Middle frontal gyrus (tissue), 1 donor: ENCODE measurements around the gene MYCL.
A peak's percentile ranks its signal among the peaks of the same experiment; 100 is the strongest.
"Not testable (repeated sequence)": the region's sequence is repeated elsewhere in the genome, so short reads cannot be mapped to it uniquely, and the experiment has no call there.

Source experiments
- DNase-seq: peaks from one replicate; pipeline ENCODE4 v3.0.0-alpha.2; 2015; ENCODE audit warnings: low spot score; ENCODE audit errors: extremely low spot score

Gene MYCL

DNA sequence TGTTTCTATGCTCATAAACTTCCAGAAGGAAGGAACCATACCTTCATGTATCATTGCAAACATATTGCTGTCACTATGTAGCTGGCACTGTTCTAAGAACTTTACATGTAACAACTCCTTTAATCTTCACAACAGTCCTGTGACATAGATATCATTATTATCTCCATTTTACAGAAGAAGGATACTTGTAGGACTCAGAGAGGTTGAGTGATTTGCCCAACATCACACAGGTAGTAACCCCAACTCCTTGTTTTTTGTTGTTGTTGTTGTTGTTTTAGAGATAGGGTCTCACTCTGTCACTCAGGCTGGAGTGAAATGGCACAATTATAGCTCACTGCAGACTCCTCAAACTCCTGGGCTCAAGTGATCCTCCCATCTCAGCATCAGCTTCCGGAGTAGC is 10.8 kb downstream of the MYCL start:
- DNase-seq = no peak

DNA sequence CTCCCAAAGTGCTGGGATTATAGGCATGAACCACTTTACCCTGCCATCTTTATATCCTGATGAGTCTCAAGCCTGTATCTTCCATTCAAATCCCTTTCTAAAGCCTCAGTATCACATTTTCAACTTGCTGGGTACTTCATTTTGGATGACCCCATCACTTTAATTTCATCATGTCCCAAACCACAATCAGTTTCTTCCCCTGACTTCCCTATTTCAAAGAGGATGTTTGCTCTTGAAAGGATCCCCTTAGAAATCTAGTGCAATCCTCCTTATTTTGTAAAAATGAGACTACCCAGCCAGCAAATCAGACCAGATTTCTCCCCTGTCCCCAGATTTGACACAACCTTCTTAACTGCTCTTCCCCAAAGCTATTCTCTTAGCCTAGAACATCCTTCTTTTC is 11.4 kb downstream of the MYCL start:
- no peak for DNase-seq

DNA sequence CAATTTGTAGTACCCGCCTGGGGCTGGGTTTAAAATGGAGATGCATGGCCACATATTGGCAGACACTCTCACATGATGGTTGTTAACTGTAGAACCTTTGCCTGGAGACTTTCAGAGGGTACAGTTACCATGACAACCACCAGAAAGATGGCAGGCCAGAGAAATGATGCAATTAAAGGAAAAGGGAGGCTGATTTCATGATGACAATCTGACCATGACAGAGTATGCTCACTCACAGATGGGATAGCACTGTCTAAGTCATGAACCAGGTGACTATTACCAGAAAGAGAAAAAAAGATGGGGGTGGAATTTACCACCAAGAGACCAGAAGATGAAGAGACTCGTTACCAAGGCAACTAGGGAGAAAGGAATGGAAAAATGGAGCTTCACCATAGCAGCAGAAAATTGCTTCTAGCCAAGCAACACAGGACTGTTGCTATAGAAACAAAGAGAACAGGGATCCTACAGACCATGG is 14.9 kb downstream of the MYCL start:
- DNase-seq = peak; percentile 65

DNA sequence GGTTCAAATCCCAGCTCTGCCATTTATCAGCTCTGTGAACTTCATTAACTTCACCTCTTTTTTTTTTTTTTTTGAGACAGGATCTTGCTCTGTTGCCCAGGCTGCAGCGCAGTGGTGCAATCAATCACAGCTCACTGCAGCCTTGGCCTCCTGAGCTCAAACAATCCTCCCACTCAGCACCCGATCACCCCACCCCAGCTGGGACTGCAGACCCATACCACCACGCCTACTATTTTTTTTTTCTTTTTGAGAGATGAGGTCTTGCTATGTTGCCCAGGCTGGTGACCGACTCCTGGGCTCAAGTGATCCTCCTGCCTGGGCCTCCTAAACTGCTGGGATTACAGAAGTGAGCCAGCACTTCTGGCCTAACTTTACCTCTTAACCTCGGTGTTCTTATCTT is 16.2 kb downstream of the MYCL start:
- DNase-seq = no peak

DNA sequence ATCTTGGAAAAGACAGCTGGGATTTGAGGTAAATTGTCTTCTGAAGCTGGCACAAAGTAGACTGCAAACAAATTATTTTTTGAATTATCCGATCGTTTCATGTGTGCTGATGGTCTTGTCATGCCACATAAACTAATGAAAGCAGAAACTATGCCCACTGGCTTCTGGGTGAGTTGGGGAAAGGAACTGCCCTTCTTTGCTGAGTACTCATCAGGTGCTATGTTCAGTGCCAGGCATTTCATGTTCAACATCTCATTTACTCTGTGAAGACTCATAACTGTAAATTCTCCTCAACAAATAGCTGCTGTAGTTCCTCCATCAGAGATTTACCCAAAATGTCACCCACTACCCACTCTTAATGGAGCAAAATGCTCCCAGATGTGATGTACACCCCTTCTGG is 19.6 kb downstream of the MYCL start:
- DNase-seq = no peak

DNA sequence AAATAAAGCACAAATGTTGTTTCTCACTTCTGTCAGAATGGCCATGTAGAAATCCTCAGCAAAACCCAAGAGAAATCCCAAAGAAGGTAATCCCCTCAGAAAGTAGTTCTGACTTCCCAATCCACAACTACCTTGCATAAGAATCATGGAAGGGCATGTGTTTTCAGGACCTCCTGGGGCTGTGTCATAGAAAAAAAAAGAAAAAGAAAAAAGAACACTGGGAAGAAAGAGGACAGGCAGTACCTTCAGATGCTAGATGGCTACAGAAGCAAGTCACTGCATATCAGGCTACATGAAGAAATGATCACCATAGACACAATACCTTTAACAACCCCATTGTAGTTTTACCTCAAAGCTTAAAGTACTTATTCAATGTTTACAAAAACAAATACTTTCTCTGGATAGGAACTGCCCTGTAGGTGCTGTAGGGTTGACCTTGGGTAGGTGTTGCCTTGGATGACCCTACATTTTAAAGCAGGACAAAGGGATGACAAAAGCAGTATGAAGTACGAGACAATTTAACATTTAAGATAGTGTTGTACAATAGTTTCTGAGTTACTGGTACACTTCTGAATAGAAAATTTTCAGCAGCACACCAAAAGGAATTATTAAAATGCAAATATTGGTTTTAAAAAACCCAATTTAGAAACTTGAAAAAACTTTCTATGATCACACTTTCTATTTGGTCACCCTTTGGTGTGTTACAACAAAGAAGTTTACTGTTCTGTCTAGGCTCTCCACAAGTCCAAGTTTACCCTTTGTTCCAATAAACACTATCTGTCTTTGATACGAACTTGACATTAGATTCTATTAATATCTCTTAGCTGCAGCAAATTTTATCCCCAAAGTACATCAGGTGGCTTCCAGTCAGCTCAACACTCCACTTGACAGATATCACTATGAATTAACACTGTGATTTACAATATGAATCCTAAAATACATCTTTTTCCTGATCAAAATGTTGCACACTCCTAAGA is 23.4 kb downstream of the MYCL start:
- no peak for DNase-seq

DNA sequence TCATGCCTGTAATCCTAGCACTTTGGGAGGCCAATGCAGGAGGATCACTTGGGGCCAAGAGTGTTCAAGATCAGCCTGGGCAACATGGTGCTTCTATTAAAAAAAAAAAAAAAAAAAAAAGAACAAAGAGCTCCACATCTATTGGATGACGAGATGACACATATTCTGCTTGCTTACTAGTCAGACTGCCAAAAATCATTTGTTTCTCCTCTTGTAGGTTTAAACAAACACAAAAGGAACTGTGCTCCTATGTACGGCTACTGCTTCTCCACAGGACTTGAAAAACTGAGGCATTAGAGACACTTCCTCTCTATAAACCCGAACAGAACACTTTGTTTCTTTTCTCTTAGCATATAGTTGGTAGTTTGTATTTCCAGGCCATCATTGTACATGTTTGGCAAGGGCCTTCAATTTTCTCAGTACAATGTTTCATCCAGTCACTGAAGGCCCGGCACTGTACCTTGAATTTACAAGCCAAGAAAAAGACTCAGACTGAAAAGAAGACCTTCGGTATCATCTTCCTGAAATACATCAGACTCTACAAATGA is 24.4 kb downstream of the MYCL start:
- no peak for DNase-seq

DNA sequence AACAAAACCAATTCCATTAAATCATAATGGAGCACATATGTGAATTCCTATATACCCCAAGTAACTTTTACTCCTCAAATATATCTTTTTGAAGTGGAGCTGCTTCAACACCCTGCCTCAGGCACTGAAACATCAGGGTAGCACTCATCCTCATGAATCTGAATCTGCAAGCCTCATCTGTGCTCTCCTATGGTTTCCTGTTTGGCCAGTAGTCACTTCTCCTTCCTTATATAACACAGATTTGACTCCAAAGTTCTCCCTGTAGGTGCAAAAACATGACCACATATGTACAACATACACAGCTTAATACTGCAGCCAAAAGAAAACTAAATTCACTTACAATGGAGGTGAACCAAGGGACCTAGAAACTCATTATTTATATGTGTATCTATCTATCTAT is 25.6 kb downstream of the MYCL start:
- no peak for DNase-seq

DNA sequence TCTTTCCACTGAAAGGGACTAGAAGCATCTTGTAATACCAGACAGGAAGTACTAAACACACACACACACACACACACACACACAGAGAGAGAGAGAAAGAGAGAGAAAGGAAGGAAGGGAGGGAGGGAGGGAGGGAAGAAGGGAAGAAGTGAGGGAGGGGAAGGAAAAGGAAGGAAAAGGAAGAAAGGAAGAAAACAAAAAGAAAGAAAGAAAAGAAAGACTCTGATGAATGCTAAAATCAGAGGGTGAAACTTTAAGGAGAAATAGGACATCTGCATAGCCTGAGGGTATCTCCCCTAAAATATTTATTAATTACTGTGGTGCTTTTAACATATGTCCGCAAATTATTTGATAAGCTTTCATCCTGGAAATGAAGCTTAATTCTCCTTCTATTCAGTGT is 29.0 kb downstream of the MYCL start:
- DNase-seq = no peak

DNA sequence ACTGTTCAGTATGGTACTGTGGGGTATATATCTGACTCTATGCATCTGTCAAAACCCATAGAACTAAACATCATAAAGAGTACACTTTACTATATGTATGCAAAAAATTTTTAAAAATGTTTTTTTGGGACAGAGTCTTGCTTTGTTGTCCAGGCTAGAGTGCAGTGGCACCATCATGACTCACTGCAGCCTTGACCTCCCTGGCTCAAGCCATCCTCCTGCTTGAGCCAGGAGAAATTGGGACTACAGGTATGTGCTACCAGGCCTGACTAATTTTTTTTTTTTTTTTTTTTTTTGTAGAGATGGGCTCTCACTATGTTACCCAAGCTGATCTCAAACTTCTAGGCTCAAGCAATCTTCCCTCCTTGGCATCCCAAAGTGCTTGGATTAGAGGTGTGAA is 29.9 kb downstream of the MYCL start:
- no peak for DNase-seq

DNA sequence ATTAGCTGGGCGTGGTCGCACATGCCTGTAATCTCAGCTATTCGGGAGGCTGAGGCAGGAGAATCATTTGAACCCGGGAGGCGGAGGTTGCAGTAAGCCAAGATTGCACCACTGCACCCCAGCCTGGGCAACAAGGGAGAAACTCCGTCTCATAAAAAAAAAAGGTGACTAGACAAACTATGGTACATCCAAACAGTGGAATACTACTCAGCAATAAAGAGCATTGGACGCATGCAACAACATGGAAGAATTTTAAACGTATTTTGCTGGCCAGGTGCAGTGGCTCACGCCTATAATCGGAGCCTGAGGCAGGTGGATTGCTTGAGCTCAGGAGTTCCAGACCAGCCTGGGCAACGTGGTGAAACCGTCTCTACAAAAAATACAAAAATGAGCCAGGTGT is 30.7 kb downstream of the MYCL start:
- not testable (repeated sequence) for DNase-seq

DNA sequence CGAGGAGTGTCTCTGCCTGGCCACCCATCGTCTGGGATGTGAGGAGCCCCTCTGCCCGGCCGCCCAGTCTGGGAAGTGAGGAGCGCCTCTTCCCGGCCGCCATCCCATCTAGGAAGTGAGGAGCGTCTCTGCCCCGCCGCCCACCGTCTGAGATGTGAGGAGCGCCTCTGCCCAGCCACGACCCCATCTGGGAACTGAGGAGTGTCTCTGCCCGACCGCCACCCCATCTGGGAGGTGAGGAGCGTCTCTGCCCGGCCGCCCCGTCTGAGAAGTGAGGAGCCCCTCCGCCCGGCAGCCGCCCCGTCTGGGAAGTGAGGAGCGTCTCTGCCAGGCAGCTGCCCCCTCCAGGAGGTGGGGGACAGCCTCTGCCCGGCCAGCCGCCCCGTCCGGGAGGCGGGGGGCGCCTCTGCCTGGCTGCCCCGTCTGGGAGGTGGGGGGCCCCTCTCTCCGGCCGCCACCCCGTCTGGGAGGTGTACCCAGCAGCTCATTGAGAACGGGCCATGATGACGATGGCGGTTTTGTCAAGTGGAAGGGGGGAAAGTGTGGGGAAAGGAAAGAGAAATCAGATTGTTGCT is 32.1 kb downstream of the MYCL start:
- not testable (repeated sequence) for DNase-seq

DNA sequence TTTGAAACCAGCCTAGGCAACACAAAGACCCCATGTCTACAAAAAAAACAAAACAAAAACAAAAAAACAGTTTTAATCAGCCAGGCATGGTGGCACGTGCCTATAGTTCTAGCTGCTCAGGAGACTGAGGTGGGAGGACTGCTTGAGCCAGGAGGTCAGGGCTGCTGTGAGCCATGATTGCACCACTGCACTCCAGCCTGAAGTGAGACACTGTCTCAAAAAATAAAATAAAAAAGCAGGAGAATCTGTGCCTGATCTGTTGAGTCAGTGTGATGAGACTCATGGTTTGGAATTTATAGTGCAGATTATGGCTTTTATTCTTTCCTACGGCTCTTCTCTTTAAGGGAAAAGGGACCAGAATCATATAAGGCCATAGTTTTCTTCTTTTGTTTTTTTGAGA is 35.0 kb downstream of the MYCL start:
- no peak for DNase-seq

DNA sequence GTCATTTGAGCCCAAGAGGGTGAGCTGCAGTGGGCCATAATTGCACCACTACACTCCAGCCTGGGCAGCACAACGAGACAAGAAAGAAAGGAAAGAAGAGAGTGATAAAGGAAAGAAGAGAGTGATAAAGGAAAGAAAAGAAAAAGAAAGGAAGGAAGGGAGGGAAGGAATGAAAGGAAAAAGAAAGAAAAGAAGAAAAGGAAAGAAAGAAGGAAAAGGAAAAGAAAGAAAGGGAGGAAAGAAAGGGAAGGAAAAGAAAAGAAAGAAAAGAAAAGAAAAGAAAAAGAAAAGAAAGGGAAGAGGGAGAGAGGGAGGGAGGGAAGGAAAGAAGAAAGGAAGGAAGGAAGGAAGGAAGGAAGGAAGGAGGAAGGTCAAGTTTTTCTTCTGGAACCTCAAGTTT is 36.0 kb downstream of the MYCL start:
- no peak for DNase-seq

DNA sequence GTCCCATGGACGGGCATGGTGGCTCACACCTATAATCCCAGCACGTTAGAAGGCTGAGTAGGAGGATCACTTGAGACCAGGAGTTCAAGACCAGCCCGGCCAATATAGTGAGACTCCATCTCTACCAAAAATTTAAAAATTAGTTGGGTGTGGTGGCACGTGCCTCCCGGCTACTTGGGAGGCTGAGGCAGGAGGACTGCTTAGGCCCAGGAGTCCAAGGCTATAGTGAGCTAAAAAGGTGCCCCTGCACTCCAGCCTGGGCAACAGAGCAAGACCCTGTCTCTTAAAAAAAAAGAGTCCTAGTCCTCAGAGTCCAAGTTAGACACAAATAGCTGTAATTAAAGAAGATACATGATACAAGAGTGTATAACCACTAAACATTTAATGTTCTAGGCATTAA is 38.5 kb downstream of the MYCL start:
- DNase-seq = no peak

DNA sequence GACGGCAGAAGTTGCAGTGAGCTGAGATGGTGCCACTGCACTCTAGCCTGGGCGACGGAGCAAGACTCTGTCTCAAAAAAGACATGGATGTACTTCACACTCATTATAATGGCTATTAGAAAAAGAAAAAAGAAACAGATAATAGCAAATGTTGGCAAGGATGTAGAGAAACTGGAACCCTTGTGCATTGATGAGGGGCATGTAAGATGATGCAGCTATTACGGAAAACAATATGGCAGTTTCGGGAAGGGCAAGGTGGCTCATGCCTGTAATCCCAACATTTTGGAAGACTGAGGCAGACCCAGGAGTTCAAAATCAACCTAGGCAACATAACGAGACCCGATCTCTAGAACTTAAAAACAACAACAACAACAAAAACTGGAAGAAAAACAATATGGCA is 40.7 kb downstream of the MYCL start:
- no peak for DNase-seq

DNA sequence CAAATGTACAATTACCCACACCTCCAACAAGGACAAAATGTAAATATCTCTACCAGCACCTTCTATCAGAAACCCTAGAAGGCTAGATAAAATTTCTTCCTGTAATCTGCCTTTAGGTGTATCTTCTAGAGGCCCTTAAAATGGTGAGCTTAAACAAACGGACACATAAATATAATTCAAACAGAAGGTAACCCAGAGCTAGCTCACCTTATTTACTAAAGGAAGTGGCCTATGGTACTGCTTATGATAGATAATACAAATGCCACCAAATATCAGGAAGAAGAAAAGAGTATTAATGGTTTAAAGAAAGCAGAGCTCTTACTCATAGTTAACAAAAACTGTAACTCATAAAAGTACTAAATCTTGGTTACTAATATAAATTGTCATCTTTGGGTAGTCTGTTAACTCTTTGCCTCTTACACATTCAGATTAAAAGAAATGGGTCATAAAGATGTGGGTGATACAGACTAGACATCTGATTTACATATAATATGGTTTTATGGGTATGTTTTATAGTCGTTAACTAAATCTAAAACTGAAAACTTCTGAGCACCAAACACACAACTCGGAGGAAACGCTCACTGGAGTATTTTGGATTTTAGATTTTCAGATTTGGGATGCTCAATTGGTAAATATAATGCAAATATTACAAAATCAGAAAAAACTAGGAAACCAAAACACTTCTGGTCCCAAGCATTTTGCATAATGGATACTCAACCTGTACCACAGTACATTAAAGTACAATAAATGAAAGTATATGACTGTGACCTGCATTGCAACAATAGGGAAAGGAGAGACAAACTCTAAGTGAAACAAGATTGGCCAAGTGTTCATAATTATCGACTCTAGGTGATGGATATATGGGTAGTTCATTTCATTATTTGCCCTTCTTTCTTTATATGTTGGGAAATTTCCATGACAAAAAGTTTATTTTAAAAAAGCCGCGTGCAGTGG is 41.6 kb downstream of the MYCL start:
- DNase-seq = no peak

DNA sequence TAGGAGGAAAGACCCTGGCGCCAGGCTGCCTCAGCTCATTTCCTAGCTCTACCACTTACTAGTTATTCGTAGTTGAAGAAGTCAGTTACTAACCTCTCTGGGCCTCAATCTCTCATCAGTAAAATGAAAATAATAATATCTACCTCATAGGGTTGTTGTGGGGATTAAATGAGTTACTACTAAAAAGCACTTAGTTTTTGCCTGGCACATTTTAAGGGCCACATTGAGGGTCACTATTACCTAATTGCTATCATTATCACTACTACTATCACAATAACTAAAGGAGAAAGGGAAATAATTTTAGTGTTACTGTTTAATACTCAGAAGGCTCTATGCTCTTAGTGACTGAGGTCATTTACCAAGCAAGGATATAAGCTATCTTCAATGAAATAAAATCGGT is 43.4 kb downstream of the MYCL start:
- DNase-seq = no peak

DNA sequence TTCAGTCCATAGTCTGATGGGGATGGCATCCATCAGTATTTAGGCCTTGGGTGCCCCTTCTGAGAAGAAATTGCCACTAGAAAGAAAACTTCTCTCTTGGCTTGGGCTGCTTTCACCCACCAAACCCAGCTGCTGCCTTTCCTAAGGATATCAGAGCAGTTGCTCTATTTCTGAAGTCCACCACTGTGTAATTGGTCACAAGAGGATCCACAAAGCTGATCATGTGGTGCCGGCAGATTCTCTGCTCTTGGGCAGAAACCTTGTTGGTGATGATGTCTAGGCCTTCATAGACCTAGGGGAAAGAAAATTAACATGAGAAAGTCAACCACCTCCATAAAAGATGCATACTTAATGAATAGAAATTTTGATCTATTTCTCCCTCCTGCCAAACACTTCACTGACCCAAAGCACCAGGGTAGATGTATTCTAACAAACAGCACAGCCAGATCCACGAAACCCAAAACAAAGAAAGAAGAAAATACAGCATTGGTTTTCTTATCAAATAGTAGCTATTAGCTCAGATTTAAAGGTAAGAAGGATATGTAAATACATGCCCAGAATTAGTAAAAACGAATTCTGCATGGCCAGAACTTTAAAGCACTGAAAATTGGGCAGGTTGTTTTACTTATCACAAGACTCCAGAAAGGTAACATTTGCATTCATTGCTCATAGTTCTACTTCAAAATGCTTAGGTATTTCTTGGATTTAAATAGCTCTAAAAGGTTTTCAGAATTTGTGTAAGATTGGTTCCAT is 44.4 kb downstream of the MYCL start:
- no peak for DNase-seq

DNA sequence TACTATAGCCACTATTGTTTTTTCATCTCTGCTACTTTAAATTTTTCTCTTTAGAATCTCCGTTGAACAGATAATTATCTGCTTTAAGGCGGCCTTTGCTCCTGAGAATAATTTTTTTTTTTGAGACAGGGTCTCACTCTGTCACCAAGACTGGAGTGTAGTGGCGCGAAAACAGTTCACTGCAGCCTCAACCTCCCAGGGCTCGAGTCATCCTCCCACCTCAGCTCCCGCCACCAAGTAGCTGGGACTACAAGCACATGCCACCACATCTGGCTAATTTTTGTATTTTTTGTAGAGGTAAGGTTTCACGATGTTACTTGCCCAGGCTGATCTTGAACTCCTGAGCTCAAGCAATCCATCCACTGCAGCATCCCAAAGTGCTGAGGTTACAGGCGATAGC is 47.0 kb downstream of the MYCL start:
- no peak for DNase-seq

DNA sequence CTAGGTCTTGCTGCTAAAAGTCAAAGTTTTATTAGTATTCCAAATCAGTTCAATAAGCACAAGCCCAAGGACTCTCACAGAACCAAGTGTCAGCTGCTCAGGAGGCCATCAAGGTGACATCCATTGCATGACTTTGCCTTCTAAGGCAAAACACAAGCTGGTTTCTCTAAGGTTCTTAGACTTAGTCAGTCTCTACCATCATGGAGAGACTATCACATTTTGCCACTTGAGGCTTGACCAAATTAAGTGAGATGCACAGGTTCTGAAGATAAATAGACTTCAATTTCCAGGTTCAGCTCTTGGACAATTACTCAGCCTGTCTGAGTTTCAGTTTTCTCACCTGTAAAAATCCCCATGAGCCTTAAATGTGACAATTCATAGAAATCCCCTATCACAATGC is 47.4 kb downstream of the MYCL start:
- DNase-seq = no peak
